TTC549 (cell line): ENCODE measurements around the gene ISCA1.
"Not testable (repeated sequence)": the region's sequence is repeated elsewhere in the genome, so short reads cannot be mapped to it uniquely, and the experiment has no call there.

ENCODE experiments used
- FAIRE-seq: peaks from 2 replicates; lab custom pipeline; 2012; peaks lifted over from hg19 to GRCh38; lab: Jason Lieb, UNC

The ISCA1 gene

DNA sequence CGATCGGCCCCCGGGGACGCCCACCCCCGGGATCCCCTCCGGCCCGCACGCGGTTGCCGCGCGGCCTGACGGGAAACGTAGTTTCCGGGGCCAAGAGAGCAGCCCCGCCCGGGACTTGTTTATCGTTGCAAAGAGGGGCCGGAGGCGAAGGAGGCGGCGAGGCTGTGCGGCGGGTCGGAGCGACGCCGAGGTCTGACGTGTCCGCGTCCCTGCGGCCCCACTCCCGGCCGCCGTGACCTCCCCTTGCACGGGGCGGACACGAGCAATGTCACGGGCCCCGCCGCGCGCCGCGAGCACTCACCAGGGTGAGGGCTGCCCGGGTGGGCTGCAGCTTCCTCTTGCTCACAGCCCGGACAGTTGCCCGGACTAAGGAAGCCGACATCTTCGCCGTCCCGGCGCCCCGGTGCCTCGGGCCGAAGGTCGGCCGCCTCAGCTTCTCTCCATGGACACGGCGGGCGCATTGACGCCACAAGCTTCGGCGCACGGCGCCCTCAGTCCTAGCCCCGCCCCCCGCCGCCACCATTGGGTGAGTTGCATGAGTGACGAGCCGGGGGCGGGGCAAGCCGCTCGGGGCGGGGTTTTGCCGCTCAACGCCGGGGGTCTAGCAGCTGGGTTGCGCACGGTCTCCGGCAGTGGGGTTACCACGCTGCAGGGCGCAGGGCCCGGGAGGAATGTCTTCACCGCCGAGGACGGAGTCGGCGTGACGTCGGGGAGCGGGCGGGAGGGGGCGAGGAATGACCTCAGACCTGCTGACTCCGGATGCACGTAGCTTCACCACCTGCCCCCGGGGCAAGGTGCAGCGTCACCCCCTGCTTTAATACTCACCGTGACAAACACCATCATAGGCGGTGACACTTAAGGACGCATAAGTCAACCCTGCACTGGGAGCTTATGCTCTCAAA, at the start of gene ISCA1:
Gene ISCA1 (minus strand): TSS at position 462 of the 902 bp plus-strand sequence. CDS start 80 bp downstream, at position 382.
- no peak for FAIRE-seq

DNA sequence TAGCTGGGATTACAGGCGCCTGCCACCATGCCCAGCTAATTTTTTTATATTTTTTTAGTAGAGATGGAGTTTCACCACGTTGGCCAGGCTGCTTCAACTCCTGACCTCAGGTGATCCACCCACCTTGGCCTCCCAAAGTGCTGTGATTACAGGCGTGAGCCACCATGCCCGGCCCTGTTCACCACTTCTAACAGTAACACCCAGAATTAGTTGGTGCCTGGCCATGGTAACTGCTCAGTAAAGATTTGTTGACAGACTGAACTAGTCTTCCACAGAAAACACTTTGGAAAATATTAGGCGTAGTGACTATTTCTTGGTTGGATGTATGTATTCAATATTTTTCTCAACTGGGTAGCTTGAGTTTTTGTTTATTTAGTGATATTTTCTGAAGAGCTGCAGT, 47.8 kb upstream of the ISCA1 start:
- no peak for FAIRE-seq

DNA sequence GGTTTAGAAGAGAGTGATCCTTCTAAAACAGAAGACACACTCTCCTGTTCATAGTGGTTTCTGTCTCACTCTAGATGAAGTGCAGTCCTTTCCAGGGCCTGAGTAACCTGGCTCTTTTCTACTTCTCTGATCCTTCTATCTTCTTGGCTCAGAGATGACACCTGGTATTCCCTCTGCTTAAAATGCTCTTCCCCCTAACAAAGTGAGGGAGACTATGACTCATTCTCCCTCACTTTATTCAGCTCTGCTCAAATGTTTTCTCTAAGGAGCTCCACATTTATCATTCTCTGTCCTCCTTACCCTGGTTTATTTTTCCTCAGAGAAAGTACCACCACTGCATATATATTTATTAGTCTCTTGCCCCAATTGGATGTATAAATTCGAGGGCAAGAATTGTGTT, 47.3 kb upstream of the ISCA1 start:
- no peak for FAIRE-seq

DNA sequence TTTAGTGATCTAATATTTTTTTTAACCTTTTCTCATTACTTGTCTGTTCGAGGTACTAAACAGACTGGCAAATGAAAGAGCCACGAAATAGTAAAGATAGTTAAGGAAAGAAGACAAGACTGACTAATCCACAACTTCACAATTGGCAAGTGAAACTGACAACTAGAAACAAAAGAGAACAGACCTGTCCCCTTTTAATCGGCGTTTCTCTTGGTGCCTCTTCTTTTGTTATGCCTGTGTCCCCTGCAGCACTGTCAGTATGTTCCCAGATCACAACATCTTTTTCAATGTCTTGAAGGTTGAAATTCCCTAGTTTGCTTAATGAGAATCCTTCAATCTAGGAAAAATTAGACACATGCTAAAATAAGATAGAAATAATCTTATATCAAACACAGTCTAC, 45.8 kb upstream of the ISCA1 start:
- FAIRE-seq, result no peak

DNA sequence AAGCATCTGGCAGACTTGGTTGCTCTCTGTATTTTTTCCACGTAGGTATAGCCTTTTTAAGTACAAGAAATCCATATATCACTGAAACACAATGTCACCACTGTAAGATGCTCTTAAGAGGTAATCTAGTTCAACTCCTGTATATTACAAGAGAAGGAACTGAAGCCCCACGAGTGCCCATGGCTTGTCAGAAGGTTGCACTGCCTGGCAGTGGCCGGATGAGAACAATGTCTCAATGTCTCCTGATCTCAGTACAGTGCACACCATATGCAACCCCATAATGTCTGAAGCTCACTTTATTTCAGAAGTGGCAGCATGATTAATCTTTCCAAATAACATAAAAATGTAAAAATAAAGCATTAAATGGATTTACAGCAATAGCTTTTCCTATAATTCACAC, 44.2 kb upstream of the ISCA1 start:
- no peak for FAIRE-seq

DNA sequence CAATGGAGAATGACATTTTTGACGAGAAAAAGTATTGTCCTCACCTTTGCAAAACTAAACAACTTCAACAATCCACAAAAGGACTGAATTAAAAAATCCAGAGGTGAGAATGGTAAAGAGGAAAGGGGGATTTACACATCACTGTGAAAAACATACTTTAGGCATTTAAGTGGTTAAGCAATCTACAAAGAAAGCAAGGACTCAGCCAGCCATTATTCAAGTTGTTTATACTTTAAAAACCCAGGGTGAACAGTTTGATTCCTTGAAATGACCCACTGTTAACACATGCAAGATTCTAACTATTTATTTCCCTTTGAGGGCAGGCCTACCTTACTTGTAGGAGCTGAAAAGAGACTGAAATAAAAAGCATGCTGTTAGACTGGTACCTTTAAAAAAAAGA, 42.6 kb upstream of the ISCA1 start:
- no peak for FAIRE-seq

DNA sequence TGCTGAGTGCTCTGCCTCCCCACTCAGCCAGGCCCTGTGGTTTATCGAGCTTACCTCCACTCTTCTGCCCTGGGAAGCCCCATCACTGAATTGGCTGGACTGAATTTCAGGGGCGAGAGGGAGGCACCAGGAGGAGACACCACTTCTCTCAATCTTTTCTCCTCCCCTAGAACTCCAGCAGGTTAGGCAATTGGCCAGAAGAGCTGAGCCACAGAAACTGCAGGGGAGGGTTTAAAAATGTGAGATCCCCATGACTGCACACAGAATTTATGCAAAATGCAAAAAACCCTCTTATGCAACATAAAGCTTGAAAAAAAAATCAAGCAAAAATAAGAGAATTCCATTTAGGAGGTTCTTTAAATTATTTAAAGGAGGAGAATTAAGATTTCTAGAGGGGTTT, 42.0 kb upstream of the ISCA1 start:
- no peak for FAIRE-seq

DNA sequence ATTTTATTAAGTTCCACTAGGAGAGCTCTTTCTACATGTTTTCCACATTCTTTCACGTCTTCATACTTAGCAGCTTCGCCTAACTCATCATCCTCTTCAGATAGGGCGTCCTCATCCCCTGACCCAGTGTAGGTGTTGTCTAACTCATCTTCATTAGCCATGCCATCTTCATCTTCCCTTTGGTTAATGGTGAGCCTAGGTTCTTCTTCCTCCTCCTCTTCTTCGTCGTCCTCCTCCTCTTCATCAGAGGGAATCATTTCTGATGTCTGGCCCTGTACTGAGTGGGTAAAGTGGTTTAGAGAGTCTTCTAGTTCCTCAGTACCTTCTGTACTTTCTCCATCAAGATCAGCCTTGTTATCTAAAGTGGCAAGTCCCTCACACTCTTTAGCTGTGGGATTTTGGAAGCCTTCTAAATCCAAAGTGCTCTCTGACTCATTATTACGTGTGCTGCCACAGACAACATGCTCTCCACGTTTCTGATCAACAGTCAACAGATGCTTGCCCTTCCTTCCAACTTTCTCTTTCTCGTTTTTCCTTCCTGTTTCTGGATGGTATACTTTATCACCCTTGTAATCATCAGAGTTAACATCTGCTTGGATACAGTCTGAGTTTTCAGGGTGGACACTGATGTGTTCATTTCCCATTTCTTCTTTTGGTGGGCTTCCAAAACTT, 40.8 kb upstream of the ISCA1 start:
- no peak for FAIRE-seq

DNA sequence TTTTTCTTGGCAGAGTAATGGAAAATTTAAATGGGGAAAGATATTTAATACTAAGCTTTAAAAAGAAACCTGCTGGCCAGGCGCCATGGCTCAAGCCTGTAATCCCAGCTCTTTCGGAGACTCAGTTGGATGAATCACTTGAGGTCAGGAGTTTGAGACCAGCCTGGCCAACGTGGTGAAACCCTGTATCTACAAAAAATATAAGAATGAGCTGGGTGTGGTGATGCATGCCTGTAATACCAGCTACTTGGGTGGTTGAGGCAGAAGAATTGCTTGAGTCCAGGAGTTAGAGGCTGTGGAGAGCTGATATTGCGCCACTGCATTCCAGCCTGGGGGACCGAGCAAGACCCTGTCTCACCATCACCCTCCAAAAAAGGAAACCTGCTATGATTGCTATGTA, 39.0 kb upstream of the ISCA1 start:
- FAIRE-seq, result no peak

DNA sequence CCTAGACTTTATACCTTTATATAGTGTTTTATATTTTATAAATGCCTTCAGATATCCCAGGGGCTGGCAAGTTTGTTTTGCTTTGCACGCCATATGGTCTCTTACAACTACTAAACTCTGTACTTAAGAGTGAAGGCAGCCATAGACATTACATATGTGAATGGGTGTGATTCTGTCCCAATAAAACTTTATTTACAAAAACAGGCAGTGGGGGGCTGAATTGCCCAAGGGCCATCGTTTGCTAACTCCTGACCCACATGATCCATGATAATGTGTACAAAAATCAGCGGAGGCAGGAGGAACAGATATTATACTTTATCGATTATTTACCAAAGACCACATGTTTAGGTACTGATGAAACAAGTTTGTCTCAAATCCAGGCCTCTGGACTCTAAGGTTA, 35.8 kb upstream of the ISCA1 start:
- no peak for FAIRE-seq

DNA sequence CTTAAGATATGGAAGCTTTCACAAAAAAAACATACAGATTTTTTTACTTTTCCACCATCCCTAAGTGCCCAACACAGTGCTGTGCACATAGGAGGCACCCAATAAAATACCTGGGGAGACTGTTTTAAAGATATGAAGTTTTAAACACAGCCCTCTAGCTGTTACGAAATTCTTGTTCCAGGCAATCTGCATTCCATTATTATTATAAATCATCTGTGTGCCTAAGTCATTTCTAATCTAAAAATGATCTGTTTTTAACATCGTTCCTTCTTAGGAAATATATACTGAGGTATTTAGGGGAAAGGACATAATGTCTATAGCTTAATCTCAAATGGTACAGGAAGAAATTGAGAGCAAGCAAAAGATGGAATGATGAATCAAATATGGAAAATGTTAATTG, 32.7 kb upstream of the ISCA1 start:
- no peak for FAIRE-seq

DNA sequence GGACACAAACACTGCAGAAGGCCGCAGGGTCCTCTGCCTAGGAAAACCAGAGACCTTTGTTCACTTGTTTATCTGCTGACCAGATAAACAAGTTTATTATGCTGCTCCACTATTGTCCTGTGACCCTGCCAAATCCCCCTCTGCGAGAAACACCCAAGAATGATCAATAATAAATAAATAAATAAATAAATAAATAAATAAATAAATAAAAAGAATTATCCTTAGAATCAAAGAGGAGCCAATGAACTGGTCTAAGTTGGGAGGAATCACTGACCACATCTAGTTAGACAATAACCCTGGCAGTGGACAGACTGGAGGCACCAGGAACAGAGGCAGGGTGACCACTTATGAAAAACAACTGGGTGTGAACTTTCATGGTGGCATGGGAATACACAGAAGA, 30.6 kb upstream of the ISCA1 start:
- not testable (repeated sequence) for FAIRE-seq

DNA sequence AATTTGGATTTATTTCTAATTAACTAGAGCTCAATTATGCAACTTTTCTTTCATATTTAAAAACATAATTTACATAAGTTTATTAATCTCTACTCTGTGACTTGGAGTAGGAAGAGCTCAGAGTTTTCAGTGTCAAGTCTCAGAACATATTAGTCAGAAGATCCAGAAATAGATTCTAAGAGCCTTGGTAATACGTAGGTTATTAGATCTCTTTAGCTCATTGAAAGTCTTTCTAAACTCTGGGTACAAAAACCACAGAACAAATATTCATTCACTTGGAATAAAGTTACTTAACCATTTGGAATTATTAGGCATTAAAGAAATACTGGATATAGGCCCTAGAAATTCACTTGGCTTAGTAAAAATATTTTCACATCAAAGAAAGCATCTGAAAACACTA, 26.3 kb upstream of the ISCA1 start:
- no peak for FAIRE-seq

DNA sequence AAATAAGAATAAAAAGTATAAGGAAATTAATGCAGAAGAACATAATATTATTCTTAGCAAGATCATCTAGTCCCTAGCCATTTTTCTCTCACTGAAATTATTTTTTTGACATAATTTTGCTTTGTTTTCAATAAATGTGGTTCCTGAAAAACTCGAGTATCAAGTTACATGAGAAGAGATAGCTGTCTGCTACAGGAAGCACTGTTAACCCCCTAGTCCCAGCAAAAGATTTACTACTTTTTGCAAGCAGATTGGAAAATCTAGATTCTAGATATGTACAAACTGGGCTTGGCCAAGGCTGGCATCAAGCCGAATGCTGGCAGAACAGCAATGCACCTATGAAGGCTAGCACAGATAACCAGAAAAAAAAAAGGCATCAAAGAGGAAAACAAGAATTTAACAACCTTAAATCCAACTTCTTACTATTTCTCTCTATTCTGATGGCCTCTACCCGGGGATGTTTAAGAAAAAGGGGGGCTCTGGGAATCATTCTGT, 21.9 kb upstream of the ISCA1 start:
- no peak for FAIRE-seq

DNA sequence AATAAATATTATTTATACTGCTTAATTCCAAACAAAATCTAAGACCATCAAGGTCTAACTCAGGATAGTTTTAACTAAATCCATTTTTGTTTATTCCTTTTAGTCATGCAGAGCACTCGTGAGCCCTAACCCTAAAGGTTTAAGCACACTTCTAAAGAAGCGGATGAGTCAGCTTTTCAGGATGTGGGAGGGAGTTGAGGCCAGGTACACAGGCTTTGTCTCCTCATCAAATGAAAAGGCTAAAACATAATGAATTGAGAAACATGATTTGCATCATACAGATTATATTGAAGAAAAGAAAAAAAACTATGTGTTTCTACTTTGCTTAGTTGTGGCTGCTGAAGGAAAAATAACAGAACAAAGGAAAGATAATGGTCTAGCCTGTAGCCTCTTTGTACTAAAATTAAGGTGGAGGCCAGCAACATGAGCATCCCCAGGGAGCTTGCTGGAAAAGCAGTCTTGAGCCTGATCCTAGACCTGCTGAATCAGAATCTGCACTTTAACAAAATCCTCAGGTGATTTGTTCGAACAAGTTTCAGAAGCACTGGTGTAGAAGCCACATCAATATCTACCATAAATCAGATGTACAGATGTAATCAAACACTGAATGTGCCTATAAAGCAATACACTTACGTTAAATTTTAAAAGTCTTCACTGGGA, 21.1 kb upstream of the ISCA1 start:
- FAIRE-seq, result no peak

DNA sequence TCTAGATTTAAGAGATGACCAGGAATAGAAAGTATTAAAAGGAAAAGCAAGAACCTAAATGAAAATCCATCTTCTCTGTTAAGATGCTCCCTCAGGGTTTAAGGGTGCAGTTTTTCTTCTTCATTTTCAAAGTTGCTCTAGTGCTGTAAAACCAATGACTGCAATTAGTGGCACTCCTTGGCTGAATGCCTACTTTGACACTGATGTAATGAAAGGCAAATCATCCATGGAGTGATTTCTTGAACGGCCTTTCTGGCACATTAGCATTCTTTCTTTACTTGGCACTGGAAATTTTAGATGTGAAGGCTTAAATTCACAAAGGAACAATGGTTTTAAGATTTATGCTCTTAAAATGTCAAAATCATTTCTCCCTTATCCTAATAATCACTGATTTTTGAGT, 19.3 kb upstream of the ISCA1 start:
- FAIRE-seq, result no peak

DNA sequence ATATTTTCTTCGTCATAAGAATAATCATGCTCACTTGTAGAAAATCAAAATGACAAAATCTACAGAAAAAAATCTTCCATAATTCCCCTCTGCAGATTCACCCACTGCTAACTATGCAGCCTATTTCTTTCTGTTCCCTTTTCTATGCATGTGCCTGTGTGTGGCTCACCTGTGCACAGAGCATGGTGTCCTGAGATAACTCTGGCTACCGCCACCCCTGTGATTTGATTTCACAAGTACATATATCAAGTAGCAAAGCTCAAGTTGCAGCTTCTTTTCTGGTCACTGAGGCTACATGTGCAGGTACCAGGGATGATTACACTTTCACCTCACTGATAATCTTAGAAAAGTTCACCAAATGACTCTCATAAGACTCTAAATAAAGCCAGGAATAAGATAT, 18.4 kb upstream of the ISCA1 start:
- no peak for FAIRE-seq

DNA sequence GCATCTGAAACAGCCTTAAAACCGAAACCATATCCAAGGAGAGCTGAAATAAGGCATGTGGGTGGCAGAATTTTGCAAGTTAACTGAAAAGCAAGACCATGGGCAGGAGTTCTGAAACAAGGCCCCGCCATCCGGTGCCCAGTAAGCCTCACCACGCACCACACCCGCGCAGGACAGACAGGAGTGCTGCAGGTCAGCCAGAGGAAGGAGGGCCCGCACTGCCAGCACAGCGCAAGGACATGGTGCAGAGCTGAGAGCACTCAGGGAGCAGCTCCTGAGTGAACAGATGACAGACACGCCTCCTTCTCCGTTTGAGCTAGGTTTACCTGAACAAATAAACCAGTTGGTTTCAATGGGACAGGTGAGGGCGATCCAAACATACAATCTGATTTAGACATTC, 16.5 kb upstream of the ISCA1 start:
- FAIRE-seq, result no peak

DNA sequence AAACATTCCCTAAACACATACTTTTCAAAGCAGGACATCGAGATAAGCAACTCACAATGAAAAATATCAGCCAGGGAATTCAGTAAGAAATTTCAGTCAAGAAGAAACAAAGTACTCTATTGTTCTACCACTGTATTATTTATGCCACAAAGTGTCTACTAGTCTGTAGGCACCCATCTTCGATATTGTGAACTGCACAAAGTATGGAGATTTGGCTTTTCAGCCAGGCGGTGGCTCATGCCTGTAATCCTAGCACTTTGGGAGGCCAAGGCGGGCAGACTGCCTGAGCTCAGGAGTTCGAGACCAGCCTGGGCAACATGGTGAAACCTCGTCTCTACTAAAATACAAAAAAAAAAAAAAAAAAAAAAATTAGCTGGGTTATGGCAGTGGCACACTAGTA, 8.0 kb upstream of the ISCA1 start:
- not testable (repeated sequence) for FAIRE-seq

DNA sequence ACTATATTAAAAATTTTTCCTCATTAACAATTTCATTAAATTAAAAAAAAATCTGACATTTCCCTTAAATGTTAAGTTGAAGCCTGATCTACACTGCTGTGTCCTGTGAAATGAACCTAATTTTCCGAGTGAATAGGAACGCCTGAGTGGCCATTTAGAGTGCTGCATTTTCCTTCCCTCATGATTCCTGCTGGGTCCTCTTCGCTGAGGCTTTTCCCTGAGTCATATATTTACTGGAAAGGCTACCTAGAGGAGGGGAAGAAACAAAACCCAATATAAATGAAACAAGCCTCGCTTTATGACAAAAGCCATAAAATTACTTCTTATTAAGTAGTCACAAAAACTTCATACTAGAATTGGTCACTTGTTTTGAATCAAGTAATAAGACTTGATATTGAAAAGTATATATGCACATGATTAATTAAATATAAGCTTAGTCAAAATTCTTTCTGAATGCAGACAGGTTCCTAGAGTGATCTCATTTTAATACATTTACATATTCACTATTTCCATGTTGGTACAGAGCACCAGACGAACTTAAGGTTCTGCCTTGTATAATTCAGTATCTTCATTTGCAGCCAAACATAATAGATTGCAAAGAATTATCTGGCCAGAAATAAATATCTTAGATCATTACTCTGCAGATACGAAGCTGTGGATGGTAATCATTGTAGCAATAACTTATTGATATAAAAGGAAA, 6.3 kb upstream of the ISCA1 start:
- no peak for FAIRE-seq

DNA sequence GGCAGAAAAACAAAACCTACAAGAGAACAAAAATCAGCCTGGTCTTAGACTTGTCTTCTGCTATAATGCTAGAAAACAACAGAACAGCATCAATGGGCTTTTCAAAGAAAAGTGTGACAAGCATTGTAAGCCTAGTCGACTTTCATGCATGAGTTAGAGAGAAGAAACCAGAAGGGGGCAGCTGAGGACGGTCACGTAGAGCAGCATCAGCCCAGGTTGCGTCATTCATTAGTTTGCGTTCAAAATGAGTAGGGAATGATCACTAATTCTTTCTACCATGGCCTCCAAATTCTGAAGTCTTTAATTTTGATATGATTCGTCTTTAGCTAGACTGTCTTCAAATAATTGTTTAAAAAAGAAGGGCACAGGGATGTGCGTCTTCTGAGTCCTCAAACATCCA, 4.7 kb upstream of the ISCA1 start:
- peak; percentile 28 for FAIRE-seq

DNA sequence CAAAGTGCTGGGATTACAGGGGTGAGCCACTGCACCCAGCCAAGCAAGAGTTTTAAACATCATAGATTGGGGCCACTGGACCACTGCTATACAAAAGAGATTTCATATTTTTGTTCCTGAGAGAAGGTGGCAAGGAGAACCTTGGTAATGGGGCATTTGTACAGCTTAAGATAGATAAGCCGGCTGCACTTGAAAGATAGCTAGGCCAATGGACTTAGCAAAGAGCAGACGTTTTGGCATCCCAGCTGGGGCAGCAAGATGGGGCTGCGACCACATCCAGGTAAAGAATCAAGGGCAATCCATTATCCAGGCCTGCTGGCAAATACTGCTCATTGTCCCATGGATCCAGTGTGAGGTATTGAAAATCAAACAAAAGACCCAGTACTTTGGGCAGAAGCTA, 3.9 kb upstream of the ISCA1 start:
- FAIRE-seq, result no peak

DNA sequence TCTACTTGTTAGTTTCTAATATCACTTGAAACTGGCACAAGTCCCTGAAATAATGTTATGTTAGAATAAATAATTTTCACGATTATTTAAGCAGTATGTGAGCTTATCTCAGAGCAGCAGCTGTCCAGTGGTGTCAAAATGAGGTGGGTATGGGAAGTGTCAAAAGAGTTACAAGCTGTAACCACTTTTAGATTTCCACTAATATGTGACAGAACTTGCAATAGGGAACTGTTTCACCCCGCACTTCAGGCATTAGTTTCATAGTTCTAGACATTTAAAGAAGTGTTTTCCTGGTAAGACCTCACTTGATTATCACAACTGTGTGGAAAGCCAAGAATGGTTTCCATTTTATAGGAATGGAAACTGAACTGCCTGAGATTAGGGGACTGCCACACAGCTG, 2.9 kb upstream of the ISCA1 start:
- no peak for FAIRE-seq
